GM18870 (cell line): ENCODE results near the gene INPP5F.

ENCODE experiments used
- ATAC-seq: cut with Tn5 transposase; IDR thresholded peaks from one replicate; pipeline ENCODE4 v1.9.1; 2021; ENCODE audit warnings: moderate library complexity; ENCODE audit not compliant: unreplicated experiment

Gene INPP5F

GRCh38 chr10:119807960-119808697, 82.3 kb downstream of the INPP5F start:
- ATAC-seq: no peak

- ATAC-seq: no peak
Observed at GRCh38 chr10:119811122-119811521, 85.3 kb downstream of the INPP5F start.

GRCh38 chr10:119812684-119813083, 86.8 kb downstream of the INPP5F start:
- no peak for ATAC-seq

- no peak for ATAC-seq
Observed at GRCh38 chr10:119815671-119816070, 89.8 kb downstream of the INPP5F start.

- ATAC-seq: no peak
Observed at GRCh38 chr10:119817991-119818888, 92.4 kb downstream of the INPP5F start.

- no peak for ATAC-seq
Observed at GRCh38 chr10:119818889-119819270, 93.0 kb downstream of the INPP5F start.

GRCh38 chr10:119821182-119821581, 95.3 kb downstream of the INPP5F start:
- no peak for ATAC-seq

GRCh38 chr10:119824299-119824698, 98.4 kb downstream of the INPP5F start:
- no peak for ATAC-seq

- ATAC-seq: no peak
Observed at GRCh38 chr10:119826771-119827170, 100.9 kb downstream of the INPP5F start.

GRCh38 chr10:119827430-119827829, 101.6 kb downstream of the INPP5F start:
- ATAC-seq: no peak

- ATAC-seq: no peak
Observed at GRCh38 chr10:119829429-119829828, 103.6 kb downstream of the INPP5F start.

GRCh38 chr10:119830851-119831250, 105.0 kb downstream of the INPP5F start:
- no peak for ATAC-seq

- no peak for ATAC-seq
Observed at GRCh38 chr10:119831656-119832055, 105.8 kb downstream of the INPP5F start.

- ATAC-seq: no peak
Observed at GRCh38 chr10:119832951-119833350, 107.1 kb downstream of the INPP5F start.

- ATAC-seq: no peak
Observed at GRCh38 chr10:119834188-119834587, 108.3 kb downstream of the INPP5F start.

GRCh38 chr10:119845656-119846055, 119.8 kb downstream of the INPP5F start:
- ATAC-seq: no peak

- no peak for ATAC-seq
Observed at GRCh38 chr10:119849031-119849789, 123.4 kb downstream of the INPP5F start.

- ATAC-seq: no peak
Observed at GRCh38 chr10:119849944-119850343, 124.1 kb downstream of the INPP5F start.

GRCh38 chr10:119852277-119852676, 126.4 kb downstream of the INPP5F start:
- ATAC-seq: no peak

- ATAC-seq: no peak
Observed at GRCh38 chr10:119852822-119853221, 127.0 kb downstream of the INPP5F start.

- no peak for ATAC-seq
Observed at GRCh38 chr10:119853574-119853973, 127.7 kb downstream of the INPP5F start.
